ENCODE data around the gene SBK2. TPM values are rescaled to one million over a fixed set of nuclear protein-coding genes. Genes with fewer than 3 reads are reported as not detected.
A peak's percentile ranks its signal among the peaks of the same experiment; 100 is the strongest.

Gene SBK2
- total and polyA plus RNA-seq, 9 of the 15 experiments (the other 6 are each of a cell fraction or from before 2014, with no cell fraction given): not detected

- TF ChIP-seq RREB1 (CRISPR knock-in tag; IDR thresholded peaks at IDR 0.05) (no peak), FOSL1 (tag; conservative IDR thresholded peaks at IDR 0.05) (no peak), ZC3H11A (IDR thresholded peaks at IDR 0.05; ENCODE audit: low read depth, low read length) (no peak), SMARCB1 (IDR thresholded peaks at IDR 0.05; ENCODE audit: insufficient read length, low read depth) (no peak), ZNF551 (CRISPR knock-in tag; IDR thresholded peaks at IDR 0.05) (no peak), GATAD2A (IDR thresholded peaks at IDR 0.05) (no peak), ELF1 (tag; IDR thresholded peaks at IDR 0.05) (peak; percentile 52; the same call in 1 of the 2 replicates)
Measured at GRCh38 chr19:55485439-55486011, 51.4 kb downstream of the SBK2 start (continued).
